Stimulated activated CD4-positive, alpha-beta T cell treated with anti-CD3 and anti-CD28 coated beads, Interleukin-1b, Interleukin-23, amount 100 ng/mL, for 4 hours (primary cell): ENCODE measurements around the gene PSMA8.
"Not testable (repeated sequence)": the region's sequence is repeated elsewhere in the genome, so short reads cannot be mapped to it uniquely, and the experiment has no call there.

ENCODE experiments used
- DNase-seq, 2 donors: peaks; one replicate each; pipeline ENCODE4 v3.0.0-alpha.2; 2020; ENCODE audit warnings: low read depth in 2 of 2

Gene PSMA8

GRCh38 chr18:26133652-26134051, at the start of gene PSMA8:
TSS of gene PSMA8 (plus strand) at chr18:26133869. CDS start at chr18:26133966, 97 bp downstream.
- DNase-seq: peak; percentile 36 to 37

DNA sequence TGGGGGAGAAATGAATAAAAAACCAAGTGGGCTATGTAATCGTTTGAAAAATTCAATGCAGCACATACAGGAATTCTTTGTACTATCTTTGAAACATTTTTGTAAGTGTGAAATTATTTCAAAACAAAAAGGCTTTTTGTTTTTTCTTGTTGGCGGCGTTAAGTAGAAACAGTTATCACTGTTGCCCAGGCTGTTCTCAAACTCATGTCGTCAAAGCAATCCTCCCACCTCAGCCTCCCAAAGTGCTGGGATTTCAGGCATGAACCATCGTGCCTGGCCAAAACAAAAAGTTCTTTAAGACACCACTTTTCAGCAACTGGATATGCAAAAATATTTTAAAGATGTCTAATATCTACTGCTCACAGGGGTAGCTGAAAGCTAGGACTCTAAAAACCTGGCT, 48.6 kb upstream of the PSMA8 start:
- DNase-seq: no peak

- DNase-seq: no peak
Observed at GRCh38 chr18:26086959-26087358, 46.7 kb upstream of the PSMA8 start.

- DNase-seq: no peak
Observed at GRCh38 chr18:26088487-26088886, 45.2 kb upstream of the PSMA8 start.

GRCh38 chr18:26089293-26090129, 44.2 kb upstream of the PSMA8 start:
- no peak for DNase-seq

DNA sequence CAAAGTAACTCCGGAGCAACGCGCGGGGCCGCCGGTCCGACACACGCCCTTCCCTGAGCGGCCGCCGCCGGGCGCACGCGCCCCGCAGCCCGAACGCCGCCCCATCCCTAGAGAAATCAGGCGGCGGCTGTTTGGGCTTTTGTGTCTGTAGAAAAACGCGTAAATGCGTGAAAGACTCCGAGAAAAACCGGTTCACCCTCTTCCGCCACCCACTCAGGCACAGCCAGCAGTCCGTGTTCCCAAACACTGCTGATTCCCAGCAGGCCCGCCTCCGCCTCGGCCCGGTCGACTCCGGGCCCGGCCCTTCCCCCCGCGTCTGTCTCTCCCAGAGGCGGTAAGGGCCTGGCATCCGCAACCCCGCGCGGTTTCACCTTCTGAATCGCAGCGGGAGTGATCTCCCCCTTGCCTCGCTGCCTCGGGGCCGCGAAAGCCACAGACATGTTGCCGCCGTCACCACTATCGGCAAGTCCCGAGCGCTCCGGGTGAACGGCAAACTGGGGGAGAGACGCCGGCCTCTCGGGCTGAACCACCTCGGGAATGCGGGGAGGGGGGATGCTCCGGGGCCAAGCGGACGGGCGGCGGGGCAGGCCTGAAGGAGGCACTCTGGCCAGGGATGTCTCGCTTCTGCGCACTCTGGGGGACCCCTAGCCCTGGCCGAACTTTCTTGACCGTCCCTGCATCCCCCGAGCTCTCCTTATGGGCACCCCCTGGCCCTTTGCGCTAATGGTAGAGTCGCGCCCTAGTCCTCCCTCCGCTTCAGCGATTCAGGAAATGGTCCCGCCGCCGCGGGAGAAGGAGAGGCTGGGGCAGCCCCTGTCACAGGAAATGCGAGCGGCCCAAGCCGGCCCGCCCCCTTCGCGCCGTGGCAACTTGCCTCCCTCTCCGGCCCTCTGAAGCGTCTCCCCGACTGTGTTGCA, 43.3 kb upstream of the PSMA8 start, which contains the start of gene SS18:
TSS of gene SS18 (minus strand) at position 484 of the 917 bp plus-strand sequence. CDS start at position 440, 44 bp downstream.
- peak; percentile 79 to 82 for DNase-seq

GRCh38 chr18:26091047-26091630, 42.5 kb upstream of the PSMA8 start:
- DNase-seq: no peak

DNA sequence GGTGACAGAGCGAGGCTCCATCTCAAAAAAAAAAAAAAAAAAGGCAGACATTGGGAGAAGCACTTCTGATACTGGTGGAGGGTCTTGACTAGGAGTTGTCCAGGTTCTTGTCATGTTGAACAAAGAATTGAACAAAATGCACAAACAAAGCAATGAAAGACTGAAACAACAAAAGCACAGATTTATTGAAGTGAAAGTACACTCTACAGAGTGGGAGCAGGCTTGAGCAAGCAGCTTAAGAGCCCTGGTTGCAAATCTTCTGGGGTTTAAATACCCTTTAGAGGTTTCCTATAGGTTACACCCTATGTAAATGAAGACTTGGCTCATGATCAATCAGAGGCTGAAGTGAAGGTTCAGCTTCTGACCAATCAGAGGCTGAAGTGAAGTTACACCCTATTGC, 36.8 kb upstream of the PSMA8 start:
- DNase-seq: no peak

GRCh38 chr18:26097563-26097962, 36.1 kb upstream of the PSMA8 start:
- DNase-seq: no peak

DNA sequence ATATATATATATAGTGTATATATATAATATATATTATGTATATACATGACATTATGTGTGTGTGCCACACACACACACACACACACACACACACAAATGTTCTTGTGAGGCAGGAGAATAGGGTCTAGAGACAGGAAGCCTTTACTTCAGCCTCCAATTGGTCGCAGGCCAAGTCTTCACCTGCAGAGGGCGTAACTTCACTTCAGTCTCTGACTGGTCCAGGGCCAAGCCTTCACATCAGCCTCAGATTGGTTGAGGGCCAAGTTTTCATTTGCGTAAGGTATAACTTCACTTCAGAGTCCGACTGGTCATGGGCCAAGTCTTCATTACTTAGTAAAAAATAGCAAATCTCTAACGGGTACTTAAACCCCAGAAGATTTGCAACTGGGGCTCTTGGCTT, 30.1 kb upstream of the PSMA8 start:
- peak; percentile 11 to 18 for DNase-seq

DNA sequence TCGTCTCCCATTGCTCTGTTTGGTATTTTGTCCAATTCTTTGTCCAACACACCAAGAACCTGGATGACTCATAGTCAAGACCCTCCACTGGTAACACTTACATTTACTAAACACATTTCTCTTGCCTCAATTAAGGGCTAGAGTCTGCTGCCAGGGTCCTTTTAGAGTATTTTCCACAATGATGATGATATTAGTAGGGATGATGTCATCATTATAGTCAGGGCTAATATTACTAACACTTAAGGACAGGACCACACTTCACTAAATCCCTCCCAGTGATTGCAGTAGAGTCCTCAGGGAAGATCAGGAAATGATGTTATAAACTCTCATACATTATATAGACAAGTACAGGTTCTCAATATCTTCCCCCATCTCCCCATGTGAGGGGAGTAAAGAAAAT, 29.6 kb upstream of the PSMA8 start:
- no peak for DNase-seq

GRCh38 chr18:26119246-26119645, 14.4 kb upstream of the PSMA8 start:
- no peak for DNase-seq

- no peak for DNase-seq
Observed at GRCh38 chr18:26121476-26121875, 12.2 kb upstream of the PSMA8 start.

- DNase-seq: not testable (repeated sequence)
Observed at GRCh38 chr18:26121994-26122393, 11.7 kb upstream of the PSMA8 start.

DNA sequence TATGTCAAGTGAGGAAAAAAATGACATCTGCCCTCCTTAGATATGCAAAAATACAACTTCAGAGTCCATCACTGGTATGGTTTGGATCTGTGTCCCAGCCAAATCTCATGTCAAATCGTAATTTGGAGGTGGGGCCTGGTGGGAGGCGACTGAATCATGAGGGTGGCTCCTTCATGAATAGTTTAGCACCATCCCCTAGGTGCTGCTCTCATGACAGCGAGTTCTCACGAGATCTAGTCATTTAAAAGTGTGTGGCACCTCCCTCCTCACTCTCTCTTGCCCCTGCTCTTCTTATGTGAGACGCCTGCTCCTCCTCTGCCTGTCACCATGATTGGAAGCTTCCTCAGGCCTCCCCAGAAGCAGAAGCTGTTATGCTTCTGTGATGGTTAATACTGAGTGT, 5.9 kb upstream of the PSMA8 start:
- no peak for DNase-seq

DNA sequence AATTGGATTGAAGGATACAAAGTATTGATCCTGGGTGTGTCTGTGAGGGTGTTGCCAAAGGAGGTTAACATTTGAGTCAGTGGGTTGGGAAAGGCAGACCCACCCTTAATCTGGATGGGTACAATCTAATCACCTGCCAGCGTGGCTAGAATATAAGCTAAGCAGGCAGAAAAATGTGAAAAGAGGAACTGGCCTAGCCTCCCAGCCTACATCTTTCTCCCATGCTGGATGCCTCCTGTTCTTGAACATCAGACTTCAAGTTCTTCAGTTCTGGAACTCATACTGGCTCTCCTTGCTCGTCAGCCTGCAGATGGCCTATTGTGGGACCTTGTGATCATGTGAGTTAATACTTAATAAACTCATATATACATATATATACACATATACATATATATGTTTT, 5.5 kb upstream of the PSMA8 start:
- not testable (repeated sequence) for DNase-seq

DNA sequence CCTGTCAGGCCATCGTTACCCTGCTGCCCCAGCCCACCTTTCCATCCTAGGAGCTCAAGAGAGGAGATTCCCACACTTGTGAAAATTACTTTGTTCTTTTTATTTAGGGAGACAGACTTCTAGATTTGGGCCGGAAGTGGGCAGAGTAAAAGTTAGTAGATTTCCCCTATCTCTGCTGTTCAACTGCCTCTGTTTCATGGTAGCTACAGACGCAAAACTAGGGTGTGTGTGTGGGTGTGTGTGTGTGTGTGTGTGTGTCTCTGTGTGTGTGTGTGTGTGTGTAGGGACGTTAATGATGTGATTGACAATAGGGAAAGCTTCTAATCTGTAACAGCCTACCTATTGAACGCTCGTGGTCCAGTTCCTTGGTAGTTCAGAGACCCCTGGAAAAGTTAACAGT, 438 bp downstream of the PSMA8 start:
- DNase-seq: peak; percentile 1 to 2

DNA sequence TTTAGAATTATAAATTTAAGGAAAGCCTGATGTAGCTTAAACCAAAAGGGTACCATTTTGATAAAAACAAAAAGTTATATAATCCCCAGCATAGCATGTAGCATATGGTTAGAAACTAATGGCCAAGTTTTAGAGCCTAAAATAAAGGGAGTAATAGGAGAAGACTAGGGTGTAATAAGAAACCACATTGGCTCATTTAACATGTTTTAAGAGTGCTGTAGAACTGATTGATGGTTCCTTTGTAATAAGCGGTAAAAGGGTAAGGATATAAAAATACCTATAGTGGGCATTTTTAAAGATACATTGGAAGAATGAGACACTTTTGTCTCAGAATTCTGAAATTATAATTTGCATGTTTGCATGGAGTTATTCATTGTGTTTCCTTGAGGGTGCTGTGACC, 1.9 kb downstream of the PSMA8 start:
- no peak for DNase-seq

GRCh38 chr18:26157326-26157725, 23.7 kb downstream of the PSMA8 start:
- no peak for DNase-seq

- no peak for DNase-seq
Observed at GRCh38 chr18:26159353-26159752, 25.7 kb downstream of the PSMA8 start.

GRCh38 chr18:26164571-26164970, 30.9 kb downstream of the PSMA8 start:
- no peak for DNase-seq

DNA sequence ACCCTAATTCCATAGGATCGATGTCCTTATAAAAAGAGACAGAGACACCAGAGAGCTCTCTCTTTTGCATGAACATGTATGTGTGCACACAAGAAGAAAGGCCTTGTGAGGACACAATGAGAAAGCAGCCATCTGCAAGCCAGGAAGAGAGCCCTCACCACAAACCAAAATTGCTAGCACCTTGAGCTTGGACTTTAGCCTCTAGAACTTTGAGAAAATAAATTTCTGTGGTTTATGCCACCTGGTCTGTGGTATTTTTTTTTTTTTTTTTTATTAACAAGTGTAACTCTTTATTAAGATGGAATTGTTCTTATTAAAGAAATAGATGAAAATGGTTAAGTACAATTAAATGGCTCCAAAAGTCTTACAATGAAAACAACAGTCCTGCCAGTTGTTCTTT, 33.9 kb downstream of the PSMA8 start:
- DNase-seq: not testable (repeated sequence)
